ENCODE data around the gene NLGN4Y.

NLGN4Y gene

GRCh38 chrY:14586725-14587124, 62.4 kb downstream of the NLGN4Y start:
- no peak for ATAC-seq
- TF ChIP-seq CREB5 (CRISPR knock-in tag; IDR thresholded peaks at IDR 0.05; ENCODE audit: low read depth), result no peak
- no peak for TF ChIP-seq ZFP3 (CRISPR knock-in tag; IDR thresholded peaks at IDR 0.05)
- no peak for TF ChIP-seq PPARA (CRISPR knock-in tag; IDR thresholded peaks at IDR 0.05; ENCODE audit: borderline replicate concordance)
- TF ChIP-seq OSR1 (CRISPR knock-in tag; IDR thresholded peaks at IDR 0.05), result no peak
- TF ChIP-seq ZNF8 (CRISPR knock-in tag; IDR thresholded peaks at IDR 0.05), result no peak
- TF ChIP-seq, protein P1, sequence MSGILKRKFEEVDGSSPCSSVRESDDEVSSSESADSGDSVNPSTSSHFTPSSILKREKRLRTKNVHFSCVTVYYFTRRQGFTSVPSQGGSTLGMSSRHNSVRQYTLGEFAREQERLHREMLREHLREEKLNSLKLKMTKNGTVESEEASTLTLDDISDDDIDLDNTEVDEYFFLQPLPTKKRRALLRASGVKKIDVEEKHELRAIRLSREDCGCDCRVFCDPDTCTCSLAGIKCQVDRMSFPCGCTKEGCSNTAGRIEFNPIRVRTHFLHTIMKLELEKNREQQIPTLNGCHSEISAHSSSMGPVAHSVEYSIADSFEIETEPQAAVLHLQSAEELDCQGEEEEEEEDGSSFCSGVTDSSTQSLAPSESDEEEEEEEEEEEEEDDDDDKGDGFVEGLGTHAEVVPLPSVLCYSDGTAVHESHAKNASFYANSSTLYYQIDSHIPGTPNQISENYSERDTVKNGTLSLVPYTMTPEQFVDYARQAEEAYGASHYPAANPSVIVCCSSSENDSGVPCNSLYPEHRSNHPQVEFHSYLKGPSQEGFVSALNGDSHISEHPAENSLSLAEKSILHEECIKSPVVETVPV (CRISPR knock-in tag; IDR thresholded peaks at IDR 0.05), result no peak
- no peak for TF ChIP-seq TCF4 (CRISPR knock-in tag; IDR thresholded peaks at IDR 0.05; ENCODE audit: borderline replicate concordance)
- TF ChIP-seq CSDC2 (CRISPR knock-in tag; IDR thresholded peaks at IDR 0.05), result no peak
- TF ChIP-seq ARNTL (CRISPR knock-in tag; IDR thresholded peaks at IDR 0.05; ENCODE audit: borderline replicate concordance, low read depth), result no peak
- TF ChIP-seq ZC3H10 (CRISPR knock-in tag; IDR thresholded peaks at IDR 0.05), result no peak
- TF ChIP-seq SNAI2 (CRISPR knock-in tag; IDR thresholded peaks at IDR 0.05), result no peak
- no peak for TF ChIP-seq ZFP30 (CRISPR knock-in tag; IDR thresholded peaks at IDR 0.05)
- no peak for TF ChIP-seq TSHZ2 (CRISPR knock-in tag; IDR thresholded peaks at IDR 0.05)
- TF ChIP-seq ISL1 (CRISPR knock-in tag; IDR thresholded peaks at IDR 0.05), result no peak
- no peak for TF ChIP-seq BACH2 (CRISPR knock-in tag; IDR thresholded peaks at IDR 0.05; ENCODE audit: borderline replicate concordance)
- TF ChIP-seq PATZ1 (CRISPR knock-in tag; IDR thresholded peaks at IDR 0.05; ENCODE audit: borderline replicate concordance), result no peak
- TF ChIP-seq GLIS3 (CRISPR knock-in tag; IDR thresholded peaks at IDR 0.05), result no peak
- no peak for TF ChIP-seq ZNF565 (CRISPR knock-in tag; conservative IDR thresholded peaks at IDR 0.05; ENCODE audit: low read depth)

GRCh38 chrY:14601372-14601771, 77.0 kb downstream of the NLGN4Y start:
- ATAC-seq, result no peak
- no peak for TF ChIP-seq TSHZ2 (CRISPR knock-in tag; IDR thresholded peaks at IDR 0.05)
- TF ChIP-seq SNAI2 (CRISPR knock-in tag; IDR thresholded peaks at IDR 0.05), result no peak
- TF ChIP-seq OSR1 (CRISPR knock-in tag; IDR thresholded peaks at IDR 0.05), result no peak
- TF ChIP-seq ZFP3 (CRISPR knock-in tag; IDR thresholded peaks at IDR 0.05), result no peak
- TF ChIP-seq ARNTL (CRISPR knock-in tag; IDR thresholded peaks at IDR 0.05; ENCODE audit: borderline replicate concordance, low read depth), result no peak

DNA sequence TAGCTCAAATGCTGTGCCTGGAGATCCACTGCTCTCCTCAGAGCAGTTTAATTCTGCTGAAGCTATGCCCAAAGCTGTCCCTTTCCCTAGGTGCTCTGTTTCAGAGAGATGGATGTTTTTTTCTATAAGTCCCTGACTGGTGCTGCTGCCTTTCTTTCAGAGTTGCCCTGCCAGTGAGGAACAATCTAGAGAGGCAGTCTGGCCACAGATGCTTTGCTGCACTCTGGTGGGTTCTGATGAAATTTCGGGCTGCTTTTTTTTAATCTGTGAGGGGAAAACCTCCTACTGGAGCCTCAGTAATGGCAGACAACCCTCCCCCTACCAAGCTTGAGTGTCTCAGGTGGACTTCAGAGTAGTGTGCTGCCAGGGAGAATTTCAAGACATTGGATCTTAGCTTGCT, 93.3 kb downstream of the NLGN4Y start:
- ATAC-seq, result no peak
- TF ChIP-seq SNAI2 (CRISPR knock-in tag; IDR thresholded peaks at IDR 0.05) (no peak), PATZ1 (CRISPR knock-in tag; IDR thresholded peaks at IDR 0.05; ENCODE audit: borderline replicate concordance) (no peak), POU6F1 (CRISPR knock-in tag; IDR thresholded peaks at IDR 0.05; ENCODE audit: borderline replicate concordance, low read depth) (no peak), ZNF70 (CRISPR knock-in tag; IDR thresholded peaks at IDR 0.05) (no peak), TCF4 (CRISPR knock-in tag; IDR thresholded peaks at IDR 0.05; ENCODE audit: borderline replicate concordance) (no peak), CREB5 (CRISPR knock-in tag; IDR thresholded peaks at IDR 0.05; ENCODE audit: low read depth) (no peak), RARB (CRISPR knock-in tag; IDR thresholded peaks at IDR 0.05) (no peak), ZNF8 (CRISPR knock-in tag; IDR thresholded peaks at IDR 0.05) (no peak)

Measured in SK-N-SH treated with all-trans-retinoic acid at 6 μM for 48 hours (cell line).